Nephron (organoid): ENCODE data around the gene HMX1.

Experiments
- H3K27ac Mint-ChIP-seq, 3 experiments: 2 replicates each; pipeline ENCODE4 v1.8.0; 2020; ENCODE audit warnings: mixed read lengths in 3 of 3, mild to moderate bottlenecking in 2 of 3, moderate library complexity in 1 of 3
- H3K27me3 Mint-ChIP-seq: 2 replicates; pipeline ENCODE4 v1.8.0; 2021; ENCODE audit warnings: low read depth, mild to moderate bottlenecking, moderate library complexity, mixed read lengths
- H3K36me3 Mint-ChIP-seq: 2 replicates; pipeline ENCODE4 v1.8.0; 2020; ENCODE audit warnings: low read depth, mixed read lengths
- H3K4me1 Mint-ChIP-seq: 2 replicates; pipeline ENCODE4 v1.8.0; 2020; ENCODE audit warnings: mixed read lengths
- H3K4me3 Mint-ChIP-seq, 3 experiments: 2 replicates each; pipeline ENCODE4 v1.8.0; 2020; ENCODE audit warnings: mild to moderate bottlenecking in 3 of 3, mixed read lengths in 3 of 3, moderate library complexity in 2 of 3
- H3K9me3 Mint-ChIP-seq: 2 replicates; pipeline ENCODE4 v1.8.0; 2020; ENCODE audit warnings: mixed read lengths
- CTCF ChIP-seq, 3 experiments: fragments of 200-600 bp; sonication (generic); IDR thresholded peaks; one replicate each; pipeline ENCODE4 v1.5.0; 2021; ENCODE audit warnings: antibody characterized with exemption in 3 of 3; ENCODE audit not compliant: unreplicated experiment in 3 of 3

HMX1 gene

GRCh38 chr4:8837181-8837841, 34.3 kb downstream of the HMX1 start:
- Mint-ChIP-seq H3K27ac (no peak overlapping the region), H3K9me3 (no peaks in the 10 kb centered on the region), H3K4me3 (no peak overlapping the region), H3K4me1 (no peaks in the 10 kb centered on the region), H3K36me3 (no peaks in the 10 kb centered on the region), H3K27me3 (peaks cover 29% of the 10 kb centered on the region)
- no peak for TF ChIP-seq CTCF (IDR thresholded peaks at IDR 0.05; ENCODE audit: unreplicated experiment in 3 of 3)

- no peak for TF ChIP-seq CTCF (IDR thresholded peaks at IDR 0.05; ENCODE audit: unreplicated experiment in 3 of 3)
- no peaks in the 10 kb centered on the region for H3K4me1 Mint-ChIP-seq
- no peak overlapping the region for H3K27ac Mint-ChIP-seq
- no peaks in the 10 kb centered on the region for H3K9me3 Mint-ChIP-seq
- no peak overlapping the region for H3K4me3 Mint-ChIP-seq
- peaks cover 30% of the 10 kb centered on the region for H3K27me3 Mint-ChIP-seq
- no peaks in the 10 kb centered on the region for H3K36me3 Mint-ChIP-seq
Observed at GRCh38 chr4:8836664-8837171, 34.9 kb downstream of the HMX1 start.

GRCh38 chr4:8835521-8836365, 35.9 kb downstream of the HMX1 start:
- H3K4me1 Mint-ChIP-seq: no peaks in the 10 kb centered on the region
- TF ChIP-seq CTCF (IDR thresholded peaks at IDR 0.05; ENCODE audit: unreplicated experiment in 3 of 3): no peak

DNA sequence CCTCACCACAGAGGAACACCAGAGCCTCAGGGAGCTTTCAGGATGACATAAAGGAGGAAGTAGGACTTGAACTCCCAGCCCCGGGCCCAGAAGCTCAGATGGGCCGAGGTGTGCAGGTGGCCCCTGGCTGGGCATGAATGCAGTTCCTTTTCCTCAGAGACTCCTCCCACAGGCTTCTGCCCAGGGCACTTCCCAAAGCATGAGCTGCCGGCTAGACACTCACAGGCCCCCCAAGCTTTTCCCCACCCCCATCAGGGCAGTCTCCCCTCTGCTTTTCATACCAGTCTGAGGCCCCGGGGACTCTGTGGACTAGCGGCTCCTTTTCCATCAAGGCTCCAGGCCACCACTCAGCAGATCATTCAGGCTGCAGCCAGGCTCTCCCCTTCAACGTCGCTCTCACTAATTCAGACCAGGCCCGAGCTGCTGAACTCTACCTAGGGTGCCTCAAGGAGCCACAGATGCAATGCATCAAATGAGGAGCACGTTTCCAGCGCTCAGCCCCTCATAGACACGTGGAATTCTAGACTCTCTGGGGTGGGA, 36.9 kb downstream of the HMX1 start:
- H3K4me1 Mint-ChIP-seq: no peaks in the 10 kb centered on the region
- TF ChIP-seq CTCF (IDR thresholded peaks at IDR 0.05; ENCODE audit: unreplicated experiment in 3 of 3): no peak
- H3K27ac Mint-ChIP-seq: no peak overlapping the region
- no peaks in the 10 kb centered on the region for H3K9me3 Mint-ChIP-seq
- H3K36me3 Mint-ChIP-seq: no peaks in the 10 kb centered on the region
- H3K27me3 Mint-ChIP-seq: peaks cover 43% of the 10 kb centered on the region
- H3K4me3 Mint-ChIP-seq: no peak overlapping the region

More at GRCh38 chr4:8835521-8836365, 35.9 kb downstream of the HMX1 start:
- Mint-ChIP-seq H3K36me3 (no peaks in the 10 kb centered on the region), H3K27me3 (peaks cover 40% of the 10 kb centered on the region), H3K9me3 (no peaks in the 10 kb centered on the region), H3K4me3 (no peak overlapping the region), H3K27ac (no peak overlapping the region)

- Mint-ChIP-seq H3K36me3 (no peaks in the 10 kb centered on the region), H3K27ac (no peak overlapping the region)
Observed at GRCh38 chr4:8832113-8832915, 39.3 kb downstream of the HMX1 start.

More at GRCh38 chr4:8832113-8832915, 39.3 kb downstream of the HMX1 start:
- Mint-ChIP-seq H3K27me3 (peaks cover 49% of the 10 kb centered on the region), H3K4me1 (no peaks in the 10 kb centered on the region), H3K9me3 (peaks cover 7% of the 10 kb centered on the region), H3K4me3 (no peak overlapping the region)
- TF ChIP-seq CTCF (IDR thresholded peaks at IDR 0.05; ENCODE audit: unreplicated experiment in 3 of 3): no peak
